DND-41 (cell line): ENCODE data around the gene GRIA1.

ENCODE experiments used
- ATAC-seq: fragments of 200-7000 bp; cut with Tn5 transposase; 3 replicates; pipeline ENCODE4 v1.9.1; 2021; ENCODE audit warnings: low read depth; ENCODE audit not compliant: insufficient read depth
- DNase-seq: peaks from one replicate; pipeline ENCODE4 v3.0.0-alpha.2; 2020
- H2AFZ ChIP-seq: 2 replicates; pipeline ENCODE4 v1.6.0; 2012; ENCODE audit warnings: low read depth, low read length
- H3K27ac ChIP-seq: 2 replicates; pipeline ENCODE4 v1.5.1; 2012; ENCODE audit warnings: low read length, inconsistent platforms
- H3K27me3 ChIP-seq: fragments of 200-600 bp; sonication (generic); 2 replicates; pipeline ENCODE4 v1.6.0; 2012; ENCODE audit warnings: low read length, mild to moderate bottlenecking, inconsistent platforms; ENCODE audit not compliant: insufficient read depth, poor library complexity
- H3K36me3 ChIP-seq: 2 replicates; pipeline ENCODE4 v1.5.1; 2012; ENCODE audit warnings: low read length, inconsistent platforms; ENCODE audit not compliant: insufficient read depth
- H3K4me1 ChIP-seq: 2 replicates; pipeline ENCODE4 v1.5.1; 2012; ENCODE audit warnings: mild to moderate bottlenecking, low read length; ENCODE audit not compliant: insufficient read depth
- H3K4me2 ChIP-seq: 2 replicates; pipeline ENCODE4 v1.6.0; 2012; ENCODE audit warnings: mild to moderate bottlenecking, moderate library complexity, low read length, inconsistent platforms; ENCODE audit not compliant: insufficient read depth
- H3K4me3 ChIP-seq, 2 experiments: fragments of 200-600 bp in 1 of 2; shearing (Covaris generic) in 1 of 2; 2 replicates each; pipeline ENCODE4 v1.5.1; 2012 to 2016; ENCODE audit warnings: inconsistent platforms in 2 of 2, low read length in 2 of 2, mild to moderate bottlenecking in 2 of 2, low read depth in 1 of 2, moderate library complexity in 1 of 2
- H3K79me2 ChIP-seq: 2 replicates; pipeline ENCODE4 v1.6.0; 2012; ENCODE audit warnings: low read length, inconsistent platforms; ENCODE audit not compliant: insufficient read depth
- H3K9ac ChIP-seq: 2 replicates; pipeline ENCODE4 v1.6.0; 2012; ENCODE audit warnings: low read depth, mild to moderate bottlenecking, inconsistent platforms, low read length, moderate library complexity
- H3K9me3 ChIP-seq: 2 replicates; pipeline ENCODE4 v1.5.1; 2012; ENCODE audit warnings: low read length, moderate library complexity, mild to moderate bottlenecking, inconsistent platforms; ENCODE audit not compliant: insufficient read depth, severe bottlenecking
- H4K20me1 ChIP-seq: 2 replicates; pipeline ENCODE4 v1.6.0; 2012; ENCODE audit warnings: low read length; ENCODE audit not compliant: insufficient read depth
- EZH2 ChIP-seq: IDR thresholded peaks from 3 replicates; pipeline ENCODE4 v1.6.1; 2012; ENCODE audit warnings: borderline replicate concordance, low read depth, mild to moderate bottlenecking, moderate library complexity, low read length, inconsistent platforms; ENCODE audit not compliant: severe bottlenecking
- TF ChIP-seq, protein P1 (sequence below): IDR thresholded peaks from 2 replicates; pipeline ENCODE4 v1.5.1; 2012; ENCODE audit warnings: borderline replicate concordance, low read length, moderate library complexity, mild to moderate bottlenecking; ENCODE audit not compliant: poor library complexity, severe bottlenecking; ENCODE audit errors: extremely low read depth

GRIA1 gene

DNA sequence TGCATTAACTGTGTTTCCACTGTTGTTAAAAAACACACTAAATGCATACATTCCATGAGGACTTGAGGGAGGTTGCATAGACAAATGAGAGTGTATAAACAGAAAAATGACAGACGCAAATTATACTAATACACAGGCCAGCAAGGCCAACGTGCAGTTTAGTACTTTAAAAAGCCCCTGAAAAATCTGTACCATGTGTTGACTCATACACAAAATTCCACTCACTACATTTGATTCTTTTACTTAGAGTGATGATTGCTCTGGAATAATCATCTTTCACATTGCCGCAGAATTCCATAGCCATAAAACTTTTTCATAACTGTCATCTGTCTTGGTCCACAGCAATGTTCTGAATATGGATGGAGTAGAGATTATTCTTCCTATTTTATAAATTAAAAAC lies 332.6 kb downstream of the GRIA1 start:
- DNase-seq (no peak), ATAC-seq (no peak)
- H3K79me2 ChIP-seq, result no peaks in the 10 kb centered on the region
- no peak overlapping the region for H3K27ac ChIP-seq
- no peaks in the 10 kb centered on the region for H3K4me1 ChIP-seq
- H3K4me3 ChIP-seq, result no peak overlapping the region
- H2AFZ ChIP-seq, result no peak overlapping the region
- no peaks in the 10 kb centered on the region for H4K20me1 ChIP-seq
- H3K9me3 ChIP-seq, result no peaks in the 10 kb centered on the region
- H3K36me3 ChIP-seq, result no peaks in the 10 kb centered on the region
- no peak overlapping the region for H3K4me2 ChIP-seq
- H3K27me3 ChIP-seq, result peaks cover 3% of the 10 kb centered on the region
- H3K9ac ChIP-seq, result no peak overlapping the region
- TF ChIP-seq EZH2, result no peak
- TF ChIP-seq, protein P1, sequence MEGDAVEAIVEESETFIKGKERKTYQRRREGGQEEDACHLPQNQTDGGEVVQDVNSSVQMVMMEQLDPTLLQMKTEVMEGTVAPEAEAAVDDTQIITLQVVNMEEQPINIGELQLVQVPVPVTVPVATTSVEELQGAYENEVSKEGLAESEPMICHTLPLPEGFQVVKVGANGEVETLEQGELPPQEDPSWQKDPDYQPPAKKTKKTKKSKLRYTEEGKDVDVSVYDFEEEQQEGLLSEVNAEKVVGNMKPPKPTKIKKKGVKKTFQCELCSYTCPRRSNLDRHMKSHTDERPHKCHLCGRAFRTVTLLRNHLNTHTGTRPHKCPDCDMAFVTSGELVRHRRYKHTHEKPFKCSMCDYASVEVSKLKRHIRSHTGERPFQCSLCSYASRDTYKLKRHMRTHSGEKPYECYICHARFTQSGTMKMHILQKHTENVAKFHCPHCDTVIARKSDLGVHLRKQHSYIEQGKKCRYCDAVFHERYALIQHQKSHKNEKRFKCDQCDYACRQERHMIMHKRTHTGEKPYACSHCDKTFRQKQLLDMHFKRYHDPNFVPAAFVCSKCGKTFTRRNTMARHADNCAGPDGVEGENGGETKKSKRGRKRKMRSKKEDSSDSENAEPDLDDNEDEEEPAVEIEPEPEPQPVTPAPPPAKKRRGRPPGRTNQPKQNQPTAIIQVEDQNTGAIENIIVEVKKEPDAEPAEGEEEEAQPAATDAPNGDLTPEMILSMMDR, result no peak

DNA sequence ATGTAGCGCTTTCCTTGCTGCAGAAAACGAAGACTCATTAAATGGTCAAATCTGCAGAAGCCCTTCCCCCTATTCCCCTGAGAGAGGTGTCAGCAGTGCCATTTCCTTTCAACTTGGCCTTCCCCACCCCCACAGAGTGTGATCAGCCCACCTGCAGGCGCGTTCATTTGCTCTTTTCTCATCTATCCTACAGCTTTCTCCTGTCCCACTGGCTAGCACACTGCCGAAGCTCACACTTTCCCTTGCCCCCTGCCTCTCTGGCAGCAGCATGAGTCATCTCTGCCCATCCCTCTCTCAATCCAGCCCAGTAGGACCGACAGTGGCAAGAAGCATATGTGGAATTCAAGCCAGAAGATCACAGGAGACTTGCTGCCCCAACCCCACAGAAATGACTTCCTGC lies 334.4 kb downstream of the GRIA1 start:
- DNase-seq, result no peak
- ATAC-seq, result no peak
- Histone ChIP-seq H3K4me3 (no peak overlapping the region), H3K4me1 (no peaks in the 10 kb centered on the region), H2AFZ (no peak overlapping the region), H3K79me2 (no peaks in the 10 kb centered on the region), H3K9ac (no peak overlapping the region), H3K9me3 (no peaks in the 10 kb centered on the region), H4K20me1 (no peaks in the 10 kb centered on the region), H3K36me3 (no peaks in the 10 kb centered on the region), H3K27me3 (peaks cover 5% of the 10 kb centered on the region), H3K27ac (no peak overlapping the region), H3K4me2 (no peak overlapping the region)
- no peak for TF ChIP-seq EZH2
- TF ChIP-seq, protein P1, result no peak

DNA sequence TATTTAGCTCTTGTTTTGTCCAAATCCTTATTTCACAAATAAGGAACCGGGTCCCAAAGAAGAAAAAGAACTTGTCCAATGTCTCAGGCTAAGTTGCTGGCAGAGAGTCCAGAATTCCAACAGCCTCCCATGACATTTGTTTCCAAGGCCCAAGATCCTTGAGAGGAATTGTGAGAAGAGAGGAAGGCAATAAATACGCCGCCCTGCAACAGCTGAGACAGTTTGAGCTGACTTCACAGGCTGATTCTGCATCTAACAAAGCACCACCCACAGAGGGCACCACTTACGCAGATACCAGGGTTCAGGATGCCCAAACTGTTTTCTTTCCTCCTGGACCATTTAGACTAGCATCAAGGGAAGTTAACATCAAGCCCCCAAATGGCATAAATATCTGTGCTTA lies 336.9 kb downstream of the GRIA1 start:
- Histone ChIP-seq H3K4me3 (no peak overlapping the region), H3K36me3 (no peaks in the 10 kb centered on the region), H3K4me2 (no peak overlapping the region), H3K27ac (no peak overlapping the region), H3K9ac (no peak overlapping the region), H3K79me2 (no peaks in the 10 kb centered on the region), H4K20me1 (no peaks in the 10 kb centered on the region), H3K27me3 (peaks cover 5% of the 10 kb centered on the region), H3K4me1 (no peaks in the 10 kb centered on the region), H3K9me3 (no peaks in the 10 kb centered on the region), H2AFZ (no peak overlapping the region)
- no peak for DNase-seq
- TF ChIP-seq, protein P1, result no peak
- no peak for TF ChIP-seq EZH2
- no peak for ATAC-seq

DNA sequence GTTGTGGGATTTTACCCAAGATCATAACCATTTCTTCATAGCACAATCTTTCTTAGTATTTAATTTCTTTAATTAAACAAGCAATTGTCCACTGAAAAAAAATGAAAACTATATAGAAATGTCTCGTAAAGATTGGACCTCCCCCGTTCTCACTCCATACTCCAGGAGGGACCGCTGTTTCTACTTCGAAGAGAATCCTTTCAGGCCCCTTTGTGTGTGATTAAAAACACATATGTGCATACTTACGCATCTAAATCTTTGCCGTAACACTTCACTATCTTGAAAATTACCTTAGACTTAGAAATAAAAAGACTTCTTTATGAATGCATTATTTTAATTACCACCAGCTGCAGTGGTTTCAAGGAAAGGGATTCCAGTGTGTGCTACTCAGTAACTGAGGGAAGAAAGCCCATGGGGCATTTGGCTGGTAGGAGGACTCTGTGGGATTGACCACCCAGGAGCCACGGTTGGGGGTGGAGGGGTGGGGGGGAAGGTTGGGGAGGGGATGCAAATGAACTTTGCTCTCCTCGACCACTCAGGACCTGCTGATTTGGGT lies 339.1 kb downstream of the GRIA1 start:
- Histone ChIP-seq H3K9ac (no peak overlapping the region), H3K4me3 (no peak overlapping the region), H3K36me3 (no peaks in the 10 kb centered on the region), H3K4me2 (no peak overlapping the region), H3K4me1 (no peaks in the 10 kb centered on the region), H3K79me2 (no peaks in the 10 kb centered on the region), H3K9me3 (no peaks in the 10 kb centered on the region), H2AFZ (no peak overlapping the region), H3K27ac (no peak overlapping the region), H4K20me1 (no peaks in the 10 kb centered on the region), H3K27me3 (peaks cover 5% of the 10 kb centered on the region)
- no peak for ATAC-seq
- DNase-seq, result no peak
- TF ChIP-seq EZH2, result no peak
- TF ChIP-seq, protein P1, result no peak
